HepG2 (cell line): ENCODE results near the gene JAK2. TPM values are rescaled to one million over a fixed set of nuclear protein-coding genes. Genes with fewer than 3 reads are reported as not detected.

Experiments used
- GLI4 ChIP-seq: sonication (generic); formaldehyde crosslinking; IDR thresholded peaks from 2 replicates; pipeline ENCODE4 v1.5.1; 2020; ENCODE audit warnings: missing genetic modification reagents, mild to moderate bottlenecking, moderate library complexity, borderline replicate concordance
- JUND ChIP-seq: sonication (generic); formaldehyde crosslinking; IDR thresholded peaks from 2 replicates; pipeline ENCODE4 v1.8.0; 2022; ENCODE audit warnings: mild to moderate bottlenecking, missing genetic modification reagents
- MAZ ChIP-seq, 2 experiments: sonication (generic) in 1 of 2; formaldehyde crosslinking in 1 of 2; IDR thresholded peaks; 2 replicates each; pipeline versions ENCODE4 v1.5.0 to v1.6.1; 2012 to 2020; ENCODE audit warnings: low read depth in 2 of 2, mild to moderate bottlenecking in 2 of 2, borderline replicate concordance in 1 of 2, improper control_type of control experiment in 1 of 2, low read length in 1 of 2, missing genetic modification reagents in 1 of 2, moderate library complexity in 1 of 2
- PHF8 ChIP-seq: sonication (generic); formaldehyde crosslinking; IDR thresholded peaks from 2 replicates; pipeline ENCODE4 v1.5.0; 2020; ENCODE audit warnings: missing genetic modification reagents
- RBM39 ChIP-seq: fragments of 200-400 bp; formaldehyde crosslinking; IDR thresholded peaks from one replicate; pipeline ENCODE4 v1.6.1; 2018; ENCODE audit warnings: antibody characterized with exemption, mild to moderate bottlenecking, low read depth, low read length; ENCODE audit not compliant: poor library complexity, severe bottlenecking
- SCMH1 ChIP-seq: sonication (generic); formaldehyde crosslinking; IDR thresholded peaks from 2 replicates; pipeline ENCODE4 v1.9.0; 2021; ENCODE audit warnings: missing genetic modification reagents, mild to moderate bottlenecking, borderline replicate concordance
- SOX6 ChIP-seq, 2 experiments: fragments of 450-650 bp in 1 of 2; sonication (generic) in 1 of 2; formaldehyde crosslinking in 1 of 2; IDR thresholded peaks; 2 replicates each; pipeline versions ENCODE4 v1.4.0 to v1.6.1; 2017 to 2020; ENCODE audit warnings: antibody characterized with exemption in 1 of 2, mild to moderate bottlenecking in 1 of 2, missing genetic modification reagents in 1 of 2
- TEAD3 ChIP-seq: optimal IDR thresholded peaks from 2 replicates; pipeline ENCODE3; 2016; ENCODE audit warnings: borderline replicate concordance
- YY1 ChIP-seq: IDR thresholded peaks from 2 replicates; pipeline ENCODE4 v1.6.1; 2011; ENCODE audit warnings: low read length, low read depth, moderate library complexity, mild to moderate bottlenecking; ENCODE audit not compliant: insufficient read depth, insufficient replicate concordance
- ZBTB8A ChIP-seq: sonication (generic); formaldehyde crosslinking; IDR thresholded peaks from 2 replicates; pipeline ENCODE4 v1.4.0; 2020; ENCODE audit warnings: mild to moderate bottlenecking, low read depth, missing genetic modification reagents, borderline replicate concordance
- ZEB1 ChIP-seq: IDR thresholded peaks from 2 replicates; pipeline ENCODE4 v1.6.1; 2012; ENCODE audit warnings: mild to moderate bottlenecking, low read depth, inconsistent platforms; ENCODE audit not compliant: insufficient replicate concordance
- ZMYM2 ChIP-seq: sonication (generic); formaldehyde crosslinking; IDR thresholded peaks from 2 replicates; pipeline ENCODE4 v1.8.0; 2022; ENCODE audit warnings: mild to moderate bottlenecking, missing genetic modification reagents
- ZNF34 ChIP-seq: sonication (generic); formaldehyde crosslinking; IDR thresholded peaks from 2 replicates; pipeline ENCODE4 v1.4.0; 2020; ENCODE audit warnings: mild to moderate bottlenecking, missing genetic modification reagents, borderline replicate concordance
- ZNF441 ChIP-seq: sonication (generic); formaldehyde crosslinking; IDR thresholded peaks from 2 replicates; pipeline ENCODE4 v1.7.0; 2021; ENCODE audit warnings: missing genetic modification reagents, borderline replicate concordance
- ZNF446 ChIP-seq: sonication (generic); formaldehyde crosslinking; IDR thresholded peaks from 2 replicates; pipeline ENCODE4 v1.5.0; 2020; ENCODE audit warnings: mild to moderate bottlenecking, missing genetic modification reagents
- ZNF749 ChIP-seq: sonication (generic); formaldehyde crosslinking; IDR thresholded peaks from 2 replicates; pipeline ENCODE4 v1.8.0; 2022; ENCODE audit warnings: mild to moderate bottlenecking, missing genetic modification reagents, moderate library complexity, borderline replicate concordance
- ZSCAN12 ChIP-seq: sonication (generic); formaldehyde crosslinking; IDR thresholded peaks from 2 replicates; pipeline ENCODE4 v1.9.0; 2021; ENCODE audit warnings: mild to moderate bottlenecking, missing genetic modification reagents
- polyA plus RNA-seq, 8 experiments: library from polyadenylated mRNA; depleted of rRNA in 3 of 8; stranded (reverse) in 7 of 8; unstranded in 1 of 8; fragments of >200 nt; fragmentation: Illumina TruSeq in 4 of 8; extraction: Trizol in 4 of 8; gene quantifications; 2 replicates each; pipeline versions ENCODE4 v1.2.1 to v1.2.3, GENCODE V29; 2011 to 2016; ENCODE audit warnings: low read depth in 4 of 8, missing spikeins in 1 of 8, mixed read lengths in 1 of 8; ENCODE audit not compliant: insufficient read depth in 1 of 8
- total RNA-seq, 5 experiments: library from RNA; depleted of rRNA; stranded (reverse); fragments of >200 nt; fragmentation: Illumina TruSeq; extraction: Trizol; gene quantifications; 2 replicates each; pipeline ENCODE4 v1.2.3, GENCODE V29; 2016; ENCODE audit warnings: low read depth in 1 of 5
- TF ChIP-seq, protein P1 (sequence below), 2 experiments: fragments of 450-650 bp in 1 of 2; sonication (generic) in 1 of 2; formaldehyde crosslinking; IDR thresholded peaks; 2 replicates each; pipeline versions ENCODE4 v1.5.0 to v1.8.0; 2020 to 2022; ENCODE audit warnings: mild to moderate bottlenecking in 1 of 2, missing genetic modification reagents in 1 of 2
- TF ChIP-seq, protein P2 (sequence below): sonication (generic); formaldehyde crosslinking; IDR thresholded peaks from 2 replicates; pipeline ENCODE4 v1.4.0; 2020; ENCODE audit warnings: mild to moderate bottlenecking, low read depth, missing genetic modification reagents
- TF ChIP-seq, protein P3 (sequence below): sonication (generic); formaldehyde crosslinking; IDR thresholded peaks from 2 replicates; pipeline ENCODE4 v1.4.0; 2020; ENCODE audit warnings: mild to moderate bottlenecking, low read depth, missing genetic modification reagents
- TF ChIP-seq, protein P4 (sequence below): sonication (generic); formaldehyde crosslinking; IDR thresholded peaks from 2 replicates; pipeline ENCODE4 v1.4.0; 2020; ENCODE audit warnings: missing genetic modification reagents
- TF ChIP-seq, protein P5 (sequence below): IDR thresholded peaks from 2 replicates; pipeline ENCODE4 v1.6.1; 2012; ENCODE audit warnings: inconsistent platforms

The JAK2 gene
- total and polyA plus RNA-seq, 2 of the 13 experiments (the other 11 are each of a cell fraction or from before 2014, with no cell fraction given) = 1.1 to 4.1 TPM

DNA sequence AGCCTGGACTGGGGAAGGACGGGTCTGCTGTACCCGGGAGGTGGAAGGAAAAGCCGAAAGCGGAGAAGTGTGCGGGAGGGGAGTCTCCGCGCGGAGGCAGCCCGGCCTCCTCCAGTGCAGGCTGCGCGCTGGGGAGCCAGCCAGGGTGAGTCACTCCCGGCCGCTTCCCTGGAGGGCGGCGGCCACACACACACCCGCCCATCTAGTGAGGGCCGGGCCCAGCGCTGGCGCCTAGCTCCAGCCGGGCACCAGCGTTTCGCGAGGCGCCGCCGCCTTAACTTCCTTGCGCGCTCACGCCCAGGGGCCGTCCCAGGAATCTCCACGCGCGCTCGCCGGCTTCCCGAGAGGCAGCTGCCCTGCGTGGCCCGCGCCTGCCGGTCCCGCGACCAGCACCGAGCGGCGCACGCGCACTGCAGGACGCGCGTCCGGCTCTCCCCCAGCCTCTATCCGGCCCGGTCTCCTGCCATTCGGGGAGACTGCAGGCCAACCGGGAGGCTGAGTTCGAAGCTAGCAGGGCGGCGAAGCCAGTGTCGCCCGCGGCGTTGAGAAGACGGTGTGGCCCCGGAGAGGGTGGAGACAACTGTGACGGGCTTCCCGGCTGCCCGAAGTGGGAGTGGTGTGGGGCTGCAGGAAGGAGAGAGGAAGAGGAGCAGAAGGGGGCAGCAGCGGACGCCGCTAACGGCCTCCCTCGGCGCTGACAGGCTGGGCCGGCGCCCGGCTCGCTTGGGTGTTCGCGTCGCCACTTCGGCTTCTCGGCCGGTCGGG is at the start of gene JAK2 (continued):
- TF ChIP-seq GLI4 (no peak), ZNF441 (CRISPR knock-in tag) (no peak; the same call in 1 of the 2 replicates), TEAD3 (peak; percentile 7), ZNF34 (CRISPR knock-in tag) (no peak), RBM39 (no peak), SOX6 (IDR thresholded peaks at IDR 0.05) (no peak), SOX6 (CRISPR knock-in tag; IDR thresholded peaks at IDR 0.05) (peak; percentile 65), ZNF446 (CRISPR knock-in tag) (no peak; the same call in 1 of the 2 replicates), ZMYM2 (CRISPR knock-in tag) (peak; percentile 39; the same call in 1 of the 2 replicates), SCMH1 (CRISPR knock-in tag) (no peak), ZEB1 (peak; percentile 70), MAZ (IDR thresholded peaks at IDR 0.05; ENCODE audit: borderline replicate concordance, low read depth, low read length) (peak; percentile 41; the same call in 1 of the 2 replicates), MAZ (CRISPR knock-in tag; IDR thresholded peaks at IDR 0.05; ENCODE audit: low read depth) (peak; percentile 92), YY1 (no peak), PHF8 (CRISPR knock-in tag) (peak; percentile 79), ZNF749 (CRISPR knock-in tag) (peak; percentile 94), ZBTB8A (no peak; the same call in 1 of the 2 replicates), ZSCAN12 (peak; percentile 48; the same call in 1 of the 2 replicates), JUND (CRISPR knock-in tag) (peak; percentile 84)
- TF ChIP-seq, protein P1, sequence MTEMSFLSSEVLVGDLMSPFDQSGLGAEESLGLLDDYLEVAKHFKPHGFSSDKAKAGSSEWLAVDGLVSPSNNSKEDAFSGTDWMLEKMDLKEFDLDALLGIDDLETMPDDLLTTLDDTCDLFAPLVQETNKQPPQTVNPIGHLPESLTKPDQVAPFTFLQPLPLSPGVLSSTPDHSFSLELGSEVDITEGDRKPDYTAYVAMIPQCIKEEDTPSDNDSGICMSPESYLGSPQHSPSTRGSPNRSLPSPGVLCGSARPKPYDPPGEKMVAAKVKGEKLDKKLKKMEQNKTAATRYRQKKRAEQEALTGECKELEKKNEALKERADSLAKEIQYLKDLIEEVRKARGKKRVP (CRISPR knock-in tag; IDR thresholded peaks at IDR 0.05) = no peak
- TF ChIP-seq, protein P2, sequence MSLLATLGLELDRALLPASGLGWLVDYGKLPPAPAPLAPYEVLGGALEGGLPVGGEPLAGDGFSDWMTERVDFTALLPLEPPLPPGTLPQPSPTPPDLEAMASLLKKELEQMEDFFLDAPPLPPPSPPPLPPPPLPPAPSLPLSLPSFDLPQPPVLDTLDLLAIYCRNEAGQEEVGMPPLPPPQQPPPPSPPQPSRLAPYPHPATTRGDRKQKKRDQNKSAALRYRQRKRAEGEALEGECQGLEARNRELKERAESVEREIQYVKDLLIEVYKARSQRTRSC (CRISPR knock-in tag) = no peak
- TF ChIP-seq, protein P3, sequence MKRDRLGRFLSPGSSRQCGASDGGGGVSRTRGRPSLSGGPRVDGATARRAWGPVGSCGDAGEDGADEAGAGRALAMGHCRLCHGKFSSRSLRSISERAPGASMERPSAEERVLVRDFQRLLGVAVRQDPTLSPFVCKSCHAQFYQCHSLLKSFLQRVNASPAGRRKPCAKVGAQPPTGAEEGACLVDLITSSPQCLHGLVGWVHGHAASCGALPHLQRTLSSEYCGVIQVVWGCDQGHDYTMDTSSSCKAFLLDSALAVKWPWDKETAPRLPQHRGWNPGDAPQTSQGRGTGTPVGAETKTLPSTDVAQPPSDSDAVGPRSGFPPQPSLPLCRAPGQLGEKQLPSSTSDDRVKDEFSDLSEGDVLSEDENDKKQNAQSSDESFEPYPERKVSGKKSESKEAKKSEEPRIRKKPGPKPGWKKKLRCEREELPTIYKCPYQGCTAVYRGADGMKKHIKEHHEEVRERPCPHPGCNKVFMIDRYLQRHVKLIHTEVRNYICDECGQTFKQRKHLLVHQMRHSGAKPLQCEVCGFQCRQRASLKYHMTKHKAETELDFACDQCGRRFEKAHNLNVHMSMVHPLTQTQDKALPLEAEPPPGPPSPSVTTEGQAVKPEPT (CRISPR knock-in tag) = 0 out of 2 replicates have a peak, but pooled peaks have one; percentile 52
- TF ChIP-seq, protein P4, sequence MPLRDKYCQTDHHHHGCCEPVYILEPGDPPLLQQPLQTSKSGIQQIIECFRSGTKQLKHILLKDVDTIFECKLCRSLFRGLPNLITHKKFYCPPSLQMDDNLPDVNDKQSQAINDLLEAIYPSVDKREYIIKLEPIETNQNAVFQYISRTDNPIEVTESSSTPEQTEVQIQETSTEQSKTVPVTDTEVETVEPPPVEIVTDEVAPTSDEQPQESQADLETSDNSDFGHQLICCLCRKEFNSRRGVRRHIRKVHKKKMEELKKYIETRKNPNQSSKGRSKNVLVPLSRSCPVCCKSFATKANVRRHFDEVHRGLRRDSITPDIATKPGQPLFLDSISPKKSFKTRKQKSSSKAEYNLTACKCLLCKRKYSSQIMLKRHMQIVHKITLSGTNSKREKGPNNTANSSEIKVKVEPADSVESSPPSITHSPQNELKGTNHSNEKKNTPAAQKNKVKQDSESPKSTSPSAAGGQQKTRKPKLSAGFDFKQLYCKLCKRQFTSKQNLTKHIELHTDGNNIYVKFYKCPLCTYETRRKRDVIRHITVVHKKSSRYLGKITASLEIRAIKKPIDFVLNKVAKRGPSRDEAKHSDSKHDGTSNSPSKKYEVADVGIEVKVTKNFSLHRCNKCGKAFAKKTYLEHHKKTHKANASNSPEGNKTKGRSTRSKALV (CRISPR knock-in tag) = peak; percentile 97
- TF ChIP-seq, protein P5, sequence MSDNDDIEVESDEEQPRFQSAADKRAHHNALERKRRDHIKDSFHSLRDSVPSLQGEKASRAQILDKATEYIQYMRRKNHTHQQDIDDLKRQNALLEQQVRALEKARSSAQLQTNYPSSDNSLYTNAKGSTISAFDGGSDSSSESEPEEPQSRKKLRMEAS = no peak; the same call in 1 of the 2 replicates
